OCI-LY7 (cell line): ENCODE measurements around the gene RPL22. TPM values are rescaled to one million over a fixed set of nuclear protein-coding genes. Genes with fewer than 3 reads are reported as not detected.

Source experiments
- BruUV-seq: library from RNA; stranded (reverse); fragments of 400-500 nt; replicated peaks from 2 replicates; lab custom pipeline; 2021; lab: Mats Ljungman, UMichigan
- CTCF ChIA-PET: fragments of 300-600 bp; sonication (Branson Sonifier 250); formaldehyde crosslinking; loops from one replicate; lab custom pipeline; 2022; ENCODE audit warnings: antibody characterized with exemption; ENCODE audit not compliant: unreplicated experiment; lab: Charles Lee
- POLR2A ChIA-PET: fragments of 300-600 bp; sonication (Branson Sonifier 250); formaldehyde crosslinking; loops from one replicate; lab custom pipeline; 2022; ENCODE audit warnings: antibody characterized with exemption; lab: Charles Lee
- DNase-seq: peaks from one replicate; pipeline ENCODE4 v3.0.0-alpha.2; 2015; ENCODE audit warnings: low spot score
- H2AFZ ChIP-seq: fragments of 200-600 bp; sonication (generic), shearing (Covaris generic); 2 replicates; pipeline ENCODE4 v1.6.1; 2014; ENCODE audit warnings: mild to moderate bottlenecking, antibody characterized with exemption, low read length, moderate library complexity
- H3K27ac ChIP-seq: fragments of 200-600 bp; sonication (generic); 2 replicates; pipeline ENCODE4 v1.5.1; 2014; ENCODE audit warnings: mixed run types, low read depth, mild to moderate bottlenecking, moderate library complexity, low read length, inconsistent platforms; ENCODE audit not compliant: poor library complexity, severe bottlenecking
- H3K36me3 ChIP-seq: fragments of 200-600 bp; sonication (generic); 2 replicates; pipeline ENCODE4 v1.6.1; 2014; ENCODE audit warnings: mild to moderate bottlenecking, antibody characterized with exemption, low read length, moderate library complexity, mixed read lengths; ENCODE audit not compliant: insufficient read depth
- H3K4me1 ChIP-seq: fragments of 200-600 bp; sonication (generic); 2 replicates; pipeline ENCODE4 v1.5.1; 2014; ENCODE audit warnings: mild to moderate bottlenecking, low read length; ENCODE audit not compliant: insufficient read depth, poor library complexity, severe bottlenecking
- H3K4me2 ChIP-seq: fragments of 200-600 bp; sonication (generic); 2 replicates; pipeline ENCODE4 v1.6.1; 2014; ENCODE audit warnings: mild to moderate bottlenecking, low read length
- H3K4me3 ChIP-seq: fragments of 200-600 bp; sonication (generic); 2 replicates; pipeline ENCODE4 v1.5.1; 2014; ENCODE audit warnings: mild to moderate bottlenecking, low read depth, low read length; ENCODE audit not compliant: poor library complexity, severe bottlenecking
- H3K79me2 ChIP-seq: fragments of 200-600 bp; sonication (generic); 2 replicates; pipeline ENCODE4 v1.6.1; 2016; ENCODE audit warnings: low read depth, mild to moderate bottlenecking, low read length, moderate library complexity, mixed read lengths; ENCODE audit not compliant: insufficient read depth
- H3K9me2 ChIP-seq: fragments of 200-600 bp; sonication (generic); 2 replicates; pipeline ENCODE4 v1.6.1; 2016; ENCODE audit warnings: mild to moderate bottlenecking, low read length, mixed read lengths; ENCODE audit not compliant: insufficient read depth
- H3K9me3 ChIP-seq: fragments of 200-600 bp; sonication (generic); 2 replicates; pipeline ENCODE4 v1.6.1; 2014; ENCODE audit warnings: mild to moderate bottlenecking, mixed run types, low read length, mixed read lengths
- H4K20me1 ChIP-seq: fragments of 200-600 bp; sonication (generic); 2 replicates; pipeline ENCODE4 v1.6.1; 2014; ENCODE audit warnings: mild to moderate bottlenecking, antibody characterized with exemption, low read length, moderate library complexity, mixed read lengths; ENCODE audit not compliant: insufficient read depth
- CTCF ChIP-seq: fragments of 200-600 bp; sonication (generic); conservative IDR thresholded peaks from 2 replicates; pipeline ENCODE4 v1.5.1; 2014; ENCODE audit warnings: mild to moderate bottlenecking, antibody characterized with exemption, low read length, moderate library complexity, mixed read lengths
- EZH2phosphoT487 ChIP-seq: fragments of 200-600 bp; sonication (generic); IDR thresholded peaks from 2 replicates; pipeline ENCODE4 v1.6.1; 2018; ENCODE audit warnings: low read depth, borderline replicate concordance, mild to moderate bottlenecking, mixed run types, antibody characterized with exemption, low read length, moderate library complexity, mixed read lengths
- intact Hi-C: fragments of 100-400 bp; cut with micrococcal nuclease; formaldehyde crosslinking; loops from one replicate; pipeline ENCODE4 v1.10.0; 2022; ENCODE audit not compliant: unreplicated experiment
- total RNA-seq, 2 experiments: library from RNA; depleted of rRNA in 1 of 2; stranded (reverse); fragments of >200 nt in 1 of 2; shearing (Covaris generic) in 1 of 2; gene quantifications; 2 replicates each; pipeline ENCODE4 v1.2.3, GENCODE V29; 2014 to 2022

The RPL22 gene
- total RNA-seq, 2 experiments from 2014 or later = 249 to 589 TPM

GRCh38 chr1:6211731-6212130, 12.3 kb upstream of the RPL22 start:
- no peak overlapping the region for H2AFZ ChIP-seq
- ChIA-PET POLR2A (no interaction called here), CTCF (no interaction called here)
- H3K79me2 ChIP-seq = no peaks in the 10 kb centered on the region
- no peaks in the 10 kb centered on the region for H3K9me3 ChIP-seq
- H3K36me3 ChIP-seq = no peaks in the 10 kb centered on the region
- no peaks in the 10 kb centered on the region for H4K20me1 ChIP-seq
- H3K4me2 ChIP-seq = no peak overlapping the region
- no TSS peak for BruUV-seq
- H3K4me1 ChIP-seq = peaks cover 10% of the 10 kb centered on the region
- H3K4me3 ChIP-seq = no peak overlapping the region
- no peak for TF ChIP-seq CTCF
- no peak overlapping the region for H3K27ac ChIP-seq
- no peaks in the 10 kb centered on the region for H3K9me2 ChIP-seq
- no peak for DNase-seq
- intact Hi-C loops = no loop called here

- H3K79me2 ChIP-seq = no peaks in the 10 kb centered on the region
- peaks cover 10% of the 10 kb centered on the region for H3K4me1 ChIP-seq
- H3K9me3 ChIP-seq = no peaks in the 10 kb centered on the region
- no peak for DNase-seq
- intact Hi-C loops = no loop called here
- no peak overlapping the region for H3K4me3 ChIP-seq
- H3K27ac ChIP-seq = no peak overlapping the region
- POLR2A ChIA-PET = no interaction called here
- H3K4me2 ChIP-seq = no peak overlapping the region
- H2AFZ ChIP-seq = no peak overlapping the region
- H4K20me1 ChIP-seq = no peaks in the 10 kb centered on the region
- H3K9me2 ChIP-seq = no peaks in the 10 kb centered on the region
- CTCF ChIA-PET = interaction anchor here (0.6 kb wide), 1 partner anchor 30 kb away, joined by 14 read pairs; no protein-coding TSS in a partner anchor
- no peak for TF ChIP-seq CTCF
- no peak for TF ChIP-seq EZH2phosphoT487
- no TSS peak for BruUV-seq
- no peaks in the 10 kb centered on the region for H3K36me3 ChIP-seq
Measured at GRCh38 chr1:6210591-6211355, 11.4 kb upstream of the RPL22 start.
